HEK293 (cell line): ENCODE results near the gene FAH.

Experiments
- CTCF ChIA-PET: fragments of 350-600 bp; formaldehyde crosslinking; extraction: SDS; loops from one replicate; lab custom pipeline; 2021; ENCODE audit warnings: antibody characterized with exemption; lab: Yijun Ruan, JAX
- POLR2A ChIA-PET: fragments of 300-600 bp; formaldehyde crosslinking; extraction: SDS; loops from one replicate; lab custom pipeline; 2020; ENCODE audit warnings: antibody characterized with exemption, inconsistent platforms; lab: Yijun Ruan, JAX
- H3K27ac ChIP-seq: fragments of 200-500 bp; sonication (Bioruptor generic); 2 replicates; pipeline ENCODE4 v1.5.1; 2014; ENCODE audit warnings: low read depth, low read length, control low read depth, inconsistent platforms; ENCODE audit errors: extremely low read depth
- H3K36me3 ChIP-seq, 2 experiments: fragments of 200-500 bp in 1 of 2; sonication (Bioruptor generic) in 1 of 2; 1 replicate in 1 of 2; 2 replicates in 1 of 2; pipeline ENCODE4 v1.5.1; 2014 to 2017; ENCODE audit warnings: inconsistent platforms in 2 of 2, low read length in 2 of 2; ENCODE audit not compliant: control insufficient read depth in 2 of 2, insufficient read depth in 1 of 2
- H3K4me1 ChIP-seq: fragments of 200-500 bp; sonication (Bioruptor generic); 2 replicates; pipeline ENCODE4 v1.5.1; 2014; ENCODE audit warnings: mild to moderate bottlenecking, low read length, inconsistent platforms; ENCODE audit not compliant: control insufficient read depth, insufficient read depth
- H3K4me3 ChIP-seq: 2 replicates; pipeline ENCODE4 v1.5.1; 2011; ENCODE audit warnings: low read depth, mild to moderate bottlenecking, control low read depth, low read length, moderate library complexity
- H3K9me3 ChIP-seq: fragments of 200-500 bp; sonication (Bioruptor generic); 2 replicates; pipeline ENCODE4 v1.5.1; 2014; ENCODE audit warnings: low read depth, low read length, inconsistent platforms; ENCODE audit not compliant: control insufficient read depth, insufficient read depth
- BCL11B ChIP-seq: fragments of 450-650 bp; formaldehyde crosslinking; IDR thresholded peaks from 2 replicates; pipeline ENCODE4 v1.5.1; 2016; ENCODE audit warnings: low read depth, missing biosample characterization, missing genetic modification characterization
- GLIS1 ChIP-seq: fragments of 450-650 bp; formaldehyde crosslinking; IDR thresholded peaks from 2 replicates; pipeline ENCODE4 v1.5.1; 2016; ENCODE audit warnings: missing biosample characterization, missing genetic modification characterization
- GLIS2 ChIP-seq: fragments of 450-650 bp; formaldehyde crosslinking; IDR thresholded peaks from 2 replicates; pipeline ENCODE4 v1.5.1; 2016; ENCODE audit warnings: missing biosample characterization, missing genetic modification characterization
- KLF16 ChIP-seq: fragments of 450-650 bp; formaldehyde crosslinking; IDR thresholded peaks from 2 replicates; pipeline ENCODE4 v1.5.1; 2017; ENCODE audit warnings: missing biosample characterization, missing genetic modification characterization
- KLF9 ChIP-seq: fragments of 450-650 bp; formaldehyde crosslinking; IDR thresholded peaks from 2 replicates; pipeline ENCODE4 v1.5.1; 2016; ENCODE audit warnings: missing biosample characterization, missing genetic modification characterization, low read depth
- ZBTB21 ChIP-seq: fragments of 450-650 bp; formaldehyde crosslinking; IDR thresholded peaks from 2 replicates; pipeline ENCODE4 v1.5.1; 2017; ENCODE audit warnings: missing biosample characterization, missing genetic modification characterization
- ZFP41 ChIP-seq: fragments of 450-650 bp; formaldehyde crosslinking; IDR thresholded peaks from 2 replicates; pipeline ENCODE4 v1.5.1; 2016; ENCODE audit warnings: missing biosample characterization, missing genetic modification characterization, borderline replicate concordance
- ZNF174 ChIP-seq: fragments of 450-650 bp; formaldehyde crosslinking; IDR thresholded peaks from 2 replicates; pipeline ENCODE4 v1.5.0; 2017; ENCODE audit warnings: missing biosample characterization, mild to moderate bottlenecking, missing genetic modification characterization
- ZNF23 ChIP-seq: fragments of 450-650 bp; formaldehyde crosslinking; IDR thresholded peaks from 2 replicates; pipeline ENCODE4 v1.5.1; 2016; ENCODE audit warnings: missing biosample characterization, missing genetic modification characterization, borderline replicate concordance
- ZNF341 ChIP-seq: fragments of 450-650 bp; formaldehyde crosslinking; IDR thresholded peaks from 2 replicates; pipeline ENCODE4; 2016; ENCODE audit warnings: low read depth, missing biosample characterization, missing genetic modification characterization
- ZNF501 ChIP-seq: fragments of 450-650 bp; formaldehyde crosslinking; IDR thresholded peaks from 2 replicates; pipeline ENCODE4 v1.5.1; 2016; ENCODE audit warnings: missing biosample characterization, missing genetic modification characterization
- ZNF596 ChIP-seq: fragments of 450-650 bp; IDR thresholded peaks from 2 replicates; pipeline ENCODE4 v1.5.0; 2018; ENCODE audit warnings: missing biosample characterization, mild to moderate bottlenecking, missing genetic modification characterization, moderate library complexity
- ZNF610 ChIP-seq: fragments of 450-650 bp; formaldehyde crosslinking; IDR thresholded peaks from 2 replicates; pipeline ENCODE4 v1.5.1; 2016; ENCODE audit warnings: missing biosample characterization, missing genetic modification characterization, borderline replicate concordance
- ZNF623 ChIP-seq: fragments of 450-650 bp; formaldehyde crosslinking; IDR thresholded peaks from 2 replicates; pipeline ENCODE4 v1.5.1; 2016; ENCODE audit warnings: missing biosample characterization, missing genetic modification characterization
- ZNF654 ChIP-seq: fragments of 450-650 bp; formaldehyde crosslinking; IDR thresholded peaks from 2 replicates; pipeline ENCODE4 v1.5.1; 2016; ENCODE audit warnings: low read depth, missing biosample characterization, missing genetic modification characterization
- ZNF701 ChIP-seq: fragments of 450-650 bp; formaldehyde crosslinking; IDR thresholded peaks from 2 replicates; pipeline ENCODE4 v1.5.1; 2016; ENCODE audit warnings: missing biosample characterization, missing genetic modification characterization
- ZNF747 ChIP-seq: fragments of 450-650 bp; formaldehyde crosslinking; IDR thresholded peaks from 2 replicates; pipeline ENCODE4 v1.5.1; 2016; ENCODE audit warnings: missing biosample characterization, missing genetic modification characterization
- ZNF830 ChIP-seq: fragments of 450-650 bp; IDR thresholded peaks from 2 replicates; pipeline ENCODE4 v1.5.0; 2018; ENCODE audit warnings: missing biosample characterization, missing genetic modification characterization, low read depth, mild to moderate bottlenecking, moderate library complexity
- ZNF837 ChIP-seq: fragments of 450-650 bp; formaldehyde crosslinking; IDR thresholded peaks from 2 replicates; pipeline ENCODE4 v1.5.1; 2016; ENCODE audit warnings: missing biosample characterization, missing genetic modification characterization
- TF ChIP-seq, protein P1 (sequence below): fragments of 450-650 bp; formaldehyde crosslinking; IDR thresholded peaks from 2 replicates; pipeline ENCODE4 v1.5.1; 2016; ENCODE audit warnings: missing biosample characterization, missing genetic modification characterization
- TF ChIP-seq, protein P2 (sequence below): fragments of 450-650 bp; formaldehyde crosslinking; optimal IDR thresholded peaks from 2 replicates; pipeline ENCODE3; 2016; ENCODE audit warnings: missing biosample characterization, mild to moderate bottlenecking, missing genetic modification characterization
- TF ChIP-seq, protein P3 (sequence below): fragments of 450-650 bp; formaldehyde crosslinking; IDR thresholded peaks from 2 replicates; pipeline ENCODE4 v1.5.1; 2017; ENCODE audit warnings: missing biosample characterization, missing genetic modification characterization
- TF ChIP-seq, protein P4 (sequence below): fragments of 450-650 bp; formaldehyde crosslinking; IDR thresholded peaks from 2 replicates; pipeline ENCODE4 v1.5.1; 2016; ENCODE audit warnings: missing biosample characterization, missing genetic modification characterization
- TF ChIP-seq, protein P5 (sequence below): fragments of 450-650 bp; formaldehyde crosslinking; conservative IDR thresholded peaks from 2 replicates; pipeline ENCODE4 v1.5.1; 2016; ENCODE audit warnings: low read depth, missing biosample characterization, missing genetic modification characterization

Gene FAH

DNA sequence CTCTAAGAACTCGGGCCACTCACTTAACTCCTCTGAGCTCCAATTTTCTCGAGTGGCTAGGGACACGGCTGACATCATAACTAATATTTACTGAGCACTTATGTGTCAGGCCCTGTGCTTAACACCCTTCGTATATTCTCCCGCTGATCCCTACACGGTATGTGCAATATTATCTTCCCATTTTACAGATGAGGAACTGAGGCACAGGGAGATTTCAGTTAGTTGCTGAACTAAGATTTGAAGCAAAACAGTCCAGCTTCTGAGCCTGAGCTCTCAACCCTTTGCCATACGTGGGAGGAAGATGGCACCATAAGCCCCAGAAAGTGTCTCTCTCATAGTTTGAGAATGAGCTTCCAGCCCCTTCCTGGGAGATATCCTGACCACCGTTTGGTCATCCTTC lies 19.6 kb downstream of the FAH start (continued):
- TF ChIP-seq, protein P1, sequence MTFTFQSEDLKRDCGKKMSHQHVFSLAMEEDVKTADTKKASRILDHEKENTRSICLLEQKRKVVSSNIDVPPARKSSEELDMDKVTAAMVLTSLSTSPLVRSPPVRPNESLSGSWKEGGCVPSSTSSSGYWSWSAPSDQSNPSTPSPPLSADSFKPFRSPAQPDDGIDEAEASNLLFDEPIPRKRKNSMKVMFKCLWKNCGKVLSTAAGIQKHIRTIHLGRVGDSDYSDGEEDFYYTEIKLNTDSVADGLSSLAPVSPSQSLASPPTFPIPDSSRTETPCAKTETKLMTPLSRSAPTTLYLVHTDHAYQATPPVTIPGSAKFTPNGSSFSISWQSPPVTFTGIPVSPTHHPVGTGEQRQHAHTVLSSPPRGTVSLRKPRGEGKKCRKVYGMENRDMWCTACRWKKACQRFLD (tag by site-specific recombination), result no peak
- TF ChIP-seq ZNF174 (tag by site-specific recombination) (no peak), ZNF501 (tag by site-specific recombination) (no peak), GLIS1 (tag by site-specific recombination) (no peak), ZNF23 (no peak), ZNF341 (tag by site-specific recombination) (no peak), ZNF830 (tag by site-specific recombination) (no peak), BCL11B (tag by site-specific recombination) (no peak), ZNF837 (tag by site-specific recombination) (no peak)
- TF ChIP-seq, protein P2, sequence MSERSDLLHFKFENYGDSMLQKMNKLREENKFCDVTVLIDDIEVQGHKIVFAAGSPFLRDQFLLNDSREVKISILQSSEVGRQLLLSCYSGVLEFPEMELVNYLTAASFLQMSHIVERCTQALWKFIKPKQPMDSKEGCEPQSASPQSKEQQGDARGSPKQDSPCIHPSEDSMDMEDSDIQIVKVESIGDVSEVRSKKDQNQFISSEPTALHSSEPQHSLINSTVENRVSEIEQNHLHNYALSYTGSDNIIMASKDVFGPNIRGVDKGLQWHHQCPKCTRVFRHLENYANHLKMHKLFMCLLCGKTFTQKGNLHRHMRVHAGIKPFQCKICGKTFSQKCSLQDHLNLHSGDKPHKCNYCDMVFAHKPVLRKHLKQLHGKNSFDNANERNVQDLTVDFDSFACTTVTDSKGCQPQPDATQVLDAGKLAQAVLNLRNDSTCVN (tag by site-specific recombination), result no peak

DNA sequence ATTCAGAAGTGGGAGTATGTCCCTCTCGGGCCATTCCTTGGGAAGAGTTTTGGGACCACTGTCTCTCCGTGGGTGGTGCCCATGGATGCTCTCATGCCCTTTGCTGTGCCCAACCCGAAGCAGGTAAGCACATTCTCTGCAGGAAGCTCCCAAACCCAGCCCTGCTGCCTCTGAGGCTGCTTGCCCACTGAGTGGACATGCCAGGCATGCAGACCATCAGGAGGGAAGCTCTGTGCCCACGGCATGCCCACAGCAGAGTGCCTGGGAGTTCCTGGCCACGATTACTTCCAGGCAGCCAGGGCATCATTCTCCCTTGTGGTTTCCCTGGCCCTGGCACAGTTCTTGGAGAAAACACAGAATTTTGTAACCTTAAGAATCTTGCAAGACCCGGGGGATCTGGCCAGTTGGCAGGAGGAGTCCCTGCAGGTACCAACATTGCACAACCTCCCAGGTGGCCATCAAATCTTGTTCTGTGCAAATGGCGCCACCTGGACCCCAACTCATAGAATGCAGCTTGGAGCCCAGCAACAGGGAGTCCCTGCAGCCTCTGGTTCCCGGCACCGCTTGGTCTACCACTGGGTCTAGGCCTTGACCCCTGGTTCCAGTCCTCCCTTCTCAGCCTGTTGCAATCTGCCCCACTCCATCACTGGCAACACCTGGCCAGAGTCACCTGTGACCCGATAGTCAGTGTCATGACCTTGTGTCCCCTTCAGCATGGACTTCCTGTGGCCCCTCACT lies 20.4 kb downstream of the FAH start:
- Histone ChIP-seq H3K27ac (no peak overlapping the region), H3K4me3 (no peak overlapping the region), H3K36me3 (peaks cover 0 to 35% of the 10 kb centered on the region in 2 experiments; a peak in 2 of 3 replicates), H3K9me3 (no peaks in the 10 kb centered on the region), H3K4me1 (no peaks in the 10 kb centered on the region)
- ChIA-PET CTCF (interaction anchor here (0.6 to 2.0 kb wide), 17 partner anchors 9 to 847 kb away, joined by 3 to 7 read pairs (median 4); partner anchors contain the start of genes MINAR1 and ZFAND6), POLR2A (no interaction called here)
- peak; percentile 63 for TF ChIP-seq ZNF654
- TF ChIP-seq ZNF837 (tag by site-specific recombination), result no peak
- TF ChIP-seq KLF16 (tag by site-specific recombination), result no peak
- TF ChIP-seq ZNF596, result no peak
- TF ChIP-seq ZNF623 (tag by site-specific recombination), result no peak
- no peak for TF ChIP-seq ZNF701 (tag by site-specific recombination)
- TF ChIP-seq, protein P3, sequence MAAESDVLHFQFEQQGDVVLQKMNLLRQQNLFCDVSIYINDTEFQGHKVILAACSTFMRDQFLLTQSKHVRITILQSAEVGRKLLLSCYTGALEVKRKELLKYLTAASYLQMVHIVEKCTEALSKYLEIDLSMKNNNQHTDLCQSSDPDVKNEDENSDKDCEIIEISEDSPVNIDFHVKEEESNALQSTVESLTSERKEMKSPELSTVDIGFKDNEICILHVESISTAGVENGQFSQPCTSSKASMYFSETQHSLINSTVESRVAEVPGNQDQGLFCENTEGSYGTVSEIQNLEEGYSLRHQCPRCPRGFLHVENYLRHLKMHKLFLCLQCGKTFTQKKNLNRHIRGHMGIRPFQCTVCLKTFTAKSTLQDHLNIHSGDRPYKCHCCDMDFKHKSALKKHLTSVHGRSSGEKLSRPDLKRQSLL (tag by site-specific recombination), result no peak
- TF ChIP-seq KLF9 (tag by site-specific recombination), result no peak
- TF ChIP-seq BCL11B (tag by site-specific recombination), result peak; percentile 84; the same call in 1 of the 2 replicates
- peak; percentile 71 for TF ChIP-seq GLIS1 (tag by site-specific recombination)
- peak; percentile 21; the same call in 1 of the 2 replicates for TF ChIP-seq GLIS2
- no peak for TF ChIP-seq ZNF610 (tag by site-specific recombination)
- TF ChIP-seq, protein P4, sequence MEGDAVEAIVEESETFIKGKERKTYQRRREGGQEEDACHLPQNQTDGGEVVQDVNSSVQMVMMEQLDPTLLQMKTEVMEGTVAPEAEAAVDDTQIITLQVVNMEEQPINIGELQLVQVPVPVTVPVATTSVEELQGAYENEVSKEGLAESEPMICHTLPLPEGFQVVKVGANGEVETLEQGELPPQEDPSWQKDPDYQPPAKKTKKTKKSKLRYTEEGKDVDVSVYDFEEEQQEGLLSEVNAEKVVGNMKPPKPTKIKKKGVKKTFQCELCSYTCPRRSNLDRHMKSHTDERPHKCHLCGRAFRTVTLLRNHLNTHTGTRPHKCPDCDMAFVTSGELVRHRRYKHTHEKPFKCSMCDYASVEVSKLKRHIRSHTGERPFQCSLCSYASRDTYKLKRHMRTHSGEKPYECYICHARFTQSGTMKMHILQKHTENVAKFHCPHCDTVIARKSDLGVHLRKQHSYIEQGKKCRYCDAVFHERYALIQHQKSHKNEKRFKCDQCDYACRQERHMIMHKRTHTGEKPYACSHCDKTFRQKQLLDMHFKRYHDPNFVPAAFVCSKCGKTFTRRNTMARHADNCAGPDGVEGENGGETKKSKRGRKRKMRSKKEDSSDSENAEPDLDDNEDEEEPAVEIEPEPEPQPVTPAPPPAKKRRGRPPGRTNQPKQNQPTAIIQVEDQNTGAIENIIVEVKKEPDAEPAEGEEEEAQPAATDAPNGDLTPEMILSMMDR (tag by site-specific recombination), result peak; percentile 79
- TF ChIP-seq ZFP41 (tag by site-specific recombination), result no peak
- TF ChIP-seq, protein P5, sequence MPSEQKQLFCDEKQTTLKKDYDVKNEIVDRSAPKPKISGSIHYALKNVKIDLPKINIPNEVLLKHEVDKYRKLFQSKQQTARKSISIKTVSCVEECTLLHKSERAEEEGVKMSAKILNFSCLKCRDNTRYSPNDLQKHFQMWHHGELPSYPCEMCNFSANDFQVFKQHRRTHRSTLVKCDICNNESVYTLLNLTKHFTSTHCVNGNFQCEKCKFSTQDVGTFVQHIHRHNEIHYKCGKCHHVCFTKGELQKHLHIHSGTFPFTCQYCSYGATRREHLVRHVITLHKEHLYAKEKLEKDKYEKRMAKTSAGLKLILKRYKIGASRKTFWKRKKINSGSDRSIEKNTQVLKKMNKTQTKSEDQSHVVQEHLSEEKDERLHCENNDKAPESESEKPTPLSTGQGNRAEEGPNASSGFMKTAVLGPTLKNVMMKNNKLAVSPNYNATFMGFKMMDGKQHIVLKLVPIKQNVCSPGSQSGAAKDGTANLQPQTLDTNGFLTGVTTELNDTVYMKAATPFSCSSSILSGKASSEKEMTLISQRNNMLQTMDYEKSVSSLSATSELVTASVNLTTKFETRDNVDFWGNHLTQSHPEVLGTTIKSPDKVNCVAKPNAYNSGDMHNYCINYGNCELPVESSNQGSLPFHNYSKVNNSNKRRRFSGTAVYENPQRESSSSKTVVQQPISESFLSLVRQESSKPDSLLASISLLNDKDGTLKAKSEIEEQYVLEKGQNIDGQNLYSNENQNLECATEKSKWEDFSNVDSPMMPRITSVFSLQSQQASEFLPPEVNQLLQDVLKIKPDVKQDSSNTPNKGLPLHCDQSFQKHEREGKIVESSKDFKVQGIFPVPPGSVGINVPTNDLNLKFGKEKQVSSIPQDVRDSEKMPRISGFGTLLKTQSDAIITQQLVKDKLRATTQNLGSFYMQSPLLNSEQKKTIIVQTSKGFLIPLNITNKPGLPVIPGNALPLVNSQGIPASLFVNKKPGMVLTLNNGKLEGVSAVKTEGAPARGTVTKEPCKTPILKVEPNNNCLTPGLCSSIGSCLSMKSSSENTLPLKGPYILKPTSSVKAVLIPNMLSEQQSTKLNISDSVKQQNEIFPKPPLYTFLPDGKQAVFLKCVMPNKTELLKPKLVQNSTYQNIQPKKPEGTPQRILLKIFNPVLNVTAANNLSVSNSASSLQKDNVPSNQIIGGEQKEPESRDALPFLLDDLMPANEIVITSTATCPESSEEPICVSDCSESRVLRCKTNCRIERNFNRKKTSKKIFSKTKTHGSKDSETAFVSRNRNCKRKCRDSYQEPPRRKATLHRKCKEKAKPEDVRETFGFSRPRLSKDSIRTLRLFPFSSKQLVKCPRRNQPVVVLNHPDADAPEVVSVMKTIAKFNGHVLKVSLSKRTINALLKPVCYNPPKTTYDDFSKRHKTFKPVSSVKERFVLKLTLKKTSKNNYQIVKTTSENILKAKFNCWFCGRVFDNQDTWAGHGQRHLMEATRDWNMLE, result no peak
- TF ChIP-seq ZNF747, result no peak
- no peak for TF ChIP-seq ZBTB21 (tag by site-specific recombination)
